Fibroblast of lung (primary cell): ENCODE results near the gene RMC1. TPM values are rescaled to one million over a fixed set of nuclear protein-coding genes. Genes with fewer than 3 reads are reported as not detected.
"Not testable (repeated sequence)": the region's sequence is repeated elsewhere in the genome, so short reads cannot be mapped to it uniquely, and the experiment has no call there.

Source experiments
- DNase-seq, 2 donors: peaks; one replicate each; pipeline versions ENCODE4 v3.0.0 to v3.0.0-alpha.2; 2010; ENCODE audit warnings: low read depth in 2 of 2
- H2AFZ ChIP-seq: 2 replicates; pipeline ENCODE4 v1.5.1; 2012; ENCODE audit warnings: low read length, control low read depth, inconsistent platforms
- H3K27ac ChIP-seq: 2 replicates; pipeline ENCODE4 v1.5.1; 2011; ENCODE audit warnings: low read length, control low read depth; ENCODE audit not compliant: insufficient read depth
- H3K27me3 ChIP-seq: 2 replicates; pipeline ENCODE4 v1.5.1; 2011; ENCODE audit warnings: mild to moderate bottlenecking, low read length; ENCODE audit not compliant: control insufficient read depth, insufficient read depth
- H3K36me3 ChIP-seq: 2 replicates; pipeline ENCODE4 v1.5.1; 2011; ENCODE audit warnings: low read length; ENCODE audit not compliant: control insufficient read depth, insufficient read depth
- H3K4me1 ChIP-seq: 2 replicates; pipeline ENCODE4 v1.5.1; 2011; ENCODE audit warnings: low read length; ENCODE audit not compliant: control insufficient read depth, insufficient read depth; ENCODE audit errors: extremely low read depth
- H3K4me2 ChIP-seq: 2 replicates; pipeline ENCODE4 v1.5.1; 2011; ENCODE audit warnings: low read length, control low read depth; ENCODE audit not compliant: insufficient read depth; ENCODE audit errors: extremely low read depth
- H3K4me3 ChIP-seq, 4 experiments: fragments of 200-600 bp in 1 of 4; sonication (generic) in 1 of 4; replicated peaks in 1 of 4; 2 replicates each; pipeline ENCODE4 v1.5.1; 2011 to 2016; ENCODE audit warnings: low read length in 4 of 4, low read depth in 3 of 4, mild to moderate bottlenecking in 3 of 4, control low read depth in 2 of 4, inconsistent platforms in 1 of 4, mixed read lengths in 1 of 4; ENCODE audit not compliant: insufficient read depth in 1 of 4; ENCODE audit errors: control extremely low read depth in 1 of 4
- H3K79me2 ChIP-seq: 2 replicates; pipeline ENCODE4 v1.5.1; 2012; ENCODE audit warnings: mild to moderate bottlenecking, low read length, inconsistent platforms; ENCODE audit not compliant: control insufficient read depth, insufficient read depth
- H3K9ac ChIP-seq: 2 replicates; pipeline ENCODE4 v1.5.1; 2011; ENCODE audit warnings: mild to moderate bottlenecking, low read length, control low read depth; ENCODE audit not compliant: insufficient read depth
- H3K9me3 ChIP-seq: 2 replicates; pipeline ENCODE4 v1.5.1; 2012; ENCODE audit warnings: low read depth, low read length; ENCODE audit not compliant: control insufficient read depth, insufficient read depth
- H4K20me1 ChIP-seq: 2 replicates; pipeline ENCODE4 v1.5.1; 2011; ENCODE audit warnings: low read length; ENCODE audit not compliant: control insufficient read depth, insufficient read depth; ENCODE audit errors: extremely low read depth
- CTCF ChIP-seq, 2 donors: IDR thresholded peaks in 1 of 2; conservative IDR thresholded peaks in 1 of 2; 1 replicate in 1 of 2; 2 replicates in 1 of 2; pipeline ENCODE4 v1.5.1; 2011 to 2012; ENCODE audit warnings: low read length in 2 of 2, control low read depth in 1 of 2, inconsistent platforms in 1 of 2, low read depth in 1 of 2, mild to moderate bottlenecking in 1 of 2
- EZH2 ChIP-seq: IDR thresholded peaks from 2 replicates; pipeline ENCODE4 v1.5.1; 2012; ENCODE audit warnings: low read length, control low read depth, mild to moderate bottlenecking; ENCODE audit errors: missing control alignments
- polyA plus RNA-seq, 2 donors: library from polyadenylated mRNA; depleted of rRNA in 1 of 2; stranded (reverse) in 1 of 2; unstranded in 1 of 2; fragments of >200 nt; gene quantifications; 2 replicates each; pipeline ENCODE4 v1.2.1, GENCODE V29; 2011 to 2012; ENCODE audit warnings: missing spikeins in 1 of 2
- total RNA-seq: library from RNA; depleted of rRNA; stranded (reverse); fragments of >200 nt; gene quantifications from 2 replicates; pipeline ENCODE4 v1.2.1, GENCODE V29; 2014

RMC1 gene
- total and polyA plus RNA-seq, 2 donors (not counting 1 experiment from before 2014, with no cell fraction given): 22.5 to 29.6 TPM

- Histone ChIP-seq H2AFZ (no peak overlapping the region), H3K9me3 (no peaks in the 10 kb centered on the region), H3K27me3 (no peaks in the 10 kb centered on the region), H3K79me2 (no peaks in the 10 kb centered on the region), H3K4me2 (no peak overlapping the region), H3K4me1 (peaks cover 5% of the 10 kb centered on the region), H3K4me3 (no peak overlapping the region), H3K9ac (no peak overlapping the region), H3K36me3 (peaks cover 2% of the 10 kb centered on the region), H4K20me1 (no peaks in the 10 kb centered on the region), H3K27ac (no peak overlapping the region)
- TF ChIP-seq CTCF (conservative IDR thresholded peaks at IDR 0.05 in 1 of 2, IDR thresholded peaks at IDR 0.05 in 1 of 2; ENCODE audit: low read depth in 1 of 2, low read length in 2 of 2) (no peak), EZH2 (no peak)
- no peak for DNase-seq
These were observed 17.9 kb upstream of the RMC1 start for GRCh38 chr18:23485386-23485785.

DNA sequence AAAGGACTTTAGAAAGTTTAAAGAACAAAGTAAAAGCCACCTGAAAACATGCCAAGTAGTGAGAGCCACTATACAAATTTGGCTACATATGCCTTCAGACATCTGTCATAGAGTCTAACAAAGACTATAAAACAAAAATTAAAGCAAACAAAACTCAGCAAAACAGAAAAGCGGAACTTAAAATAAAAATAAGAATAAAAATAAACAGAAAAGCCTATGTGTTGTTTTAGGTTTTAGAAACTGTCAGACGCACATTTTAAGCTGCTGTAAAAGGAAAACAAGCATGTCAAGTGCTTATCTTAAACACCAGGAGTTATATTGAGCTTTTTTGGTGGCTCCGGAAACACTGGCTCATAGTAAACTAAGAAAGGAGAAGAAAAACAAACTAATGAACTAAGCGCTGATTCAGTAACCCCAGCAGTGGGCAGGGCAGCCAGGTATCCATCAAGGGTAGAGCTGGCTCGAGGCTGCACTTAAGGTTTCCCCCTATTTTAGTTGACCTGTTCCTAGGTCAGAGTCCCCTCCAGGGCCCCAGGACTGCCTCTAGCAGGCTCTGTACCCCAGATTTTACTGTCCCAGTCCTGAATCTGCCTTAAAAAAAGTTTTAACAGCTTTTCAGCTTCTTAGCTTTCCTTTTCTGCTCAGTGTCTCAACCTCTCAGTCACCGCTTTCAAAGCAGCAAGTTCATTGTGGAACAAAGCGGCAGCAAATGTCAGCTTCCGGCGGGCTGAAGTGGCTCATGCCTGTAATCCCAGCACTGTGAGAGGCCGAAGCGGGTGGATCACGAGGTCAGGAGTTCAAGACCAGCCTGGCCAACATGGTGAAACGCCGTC is 15.4 kb upstream of the RMC1 start:
- Histone ChIP-seq H3K79me2 (no peaks in the 10 kb centered on the region), H3K9me3 (no peaks in the 10 kb centered on the region), H2AFZ (peak overlapping the region; percentile 78), H3K27ac (no peak overlapping the region), H3K4me3 (peak overlapping the region in 3 of 4 experiments; percentile 12 to 28 (median 18)), H3K4me2 (peak overlapping the region; percentile 62), H3K4me1 (peaks cover 5% of the 10 kb centered on the region), H3K9ac (peak overlapping the region; percentile 20), H4K20me1 (no peaks in the 10 kb centered on the region), H3K36me3 (peaks cover 2% of the 10 kb centered on the region), H3K27me3 (no peaks in the 10 kb centered on the region)
- TF ChIP-seq CTCF (conservative IDR thresholded peaks at IDR 0.05 in 1 of 2, IDR thresholded peaks at IDR 0.05 in 1 of 2; ENCODE audit: low read depth in 1 of 2, low read length in 2 of 2) (no peak), EZH2 (no peak)
- peak; percentile 20 to 32 for DNase-seq

DNA sequence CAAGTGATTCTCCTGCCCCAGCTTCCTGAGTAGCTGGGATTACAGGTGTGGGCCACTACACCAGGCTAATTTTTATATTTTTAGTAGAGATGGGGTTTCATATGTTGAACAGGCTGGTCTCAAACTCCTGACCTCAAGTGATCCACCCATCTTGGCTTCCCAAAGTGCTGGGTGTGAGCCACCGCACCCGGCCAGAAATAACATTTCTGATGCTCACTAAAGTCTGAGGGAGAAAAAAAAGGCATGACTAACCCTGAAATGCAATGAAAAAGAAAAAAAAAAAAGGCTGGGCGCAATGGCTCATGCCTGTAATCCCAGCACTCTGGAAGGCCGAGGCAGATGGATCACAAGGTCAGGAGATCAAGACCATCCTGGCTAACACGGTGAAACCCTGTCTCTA is 13.7 kb upstream of the RMC1 start:
- not testable (repeated sequence) for H3K9ac ChIP-seq, H3K27me3 ChIP-seq, H3K4me1 ChIP-seq, H4K20me1 ChIP-seq, H3K79me2 ChIP-seq, H3K4me3 ChIP-seq, H3K4me2 ChIP-seq, H3K36me3 ChIP-seq, H3K27ac ChIP-seq, H3K9me3 ChIP-seq, H2AFZ ChIP-seq
- DNase-seq: peak in 1 of 2 donors; percentile 15
